ENCODE measurements around the gene ZDHHC14.
"Not testable (repeated sequence)": the region's sequence is repeated elsewhere in the genome, so short reads cannot be mapped to it uniquely, and the experiment has no call there.

ZDHHC14 gene

GRCh38 chr6:157390273-157391060 is 9.5 kb downstream of the ZDHHC14 start:
- H3K9ac ChIP-seq (ENCODE audit: low read depth in 1 of 2, low read length in 2 of 2) = no peak overlapping the region
- H3K36me3 ChIP-seq (ENCODE audit: control insufficient read depth in 2 of 2, insufficient read depth in 2 of 2, low read length in 2 of 2) = no peaks in the 10 kb centered on the region
- H3K4me1 ChIP-seq (ENCODE audit: control insufficient read depth in 2 of 2, insufficient read depth in 2 of 2, low read length in 2 of 2) = peaks cover 2 to 8% of the 10 kb centered on the region in 2 donors
- no peak overlapping the region for H3K27ac ChIP-seq (ENCODE audit: low read depth in 2 of 2, low read length in 2 of 2)
- H3K4me3 ChIP-seq (ENCODE audit: low read length in 2 of 2) = no peak overlapping the region
- no peaks in the 10 kb centered on the region for H3K9me3 ChIP-seq (ENCODE audit: control insufficient read depth in 2 of 2, low read length in 2 of 2)
- no peaks in the 10 kb centered on the region for H3K27me3 ChIP-seq (ENCODE audit: control insufficient read depth in 2 of 2, insufficient read depth in 2 of 2, low read length in 2 of 2)

- Histone ChIP-seq H3K4me1 (ENCODE audit: control insufficient read depth in 2 of 2, insufficient read depth in 2 of 2, low read length in 2 of 2) (peaks cover 2 to 8% of the 10 kb centered on the region in 2 donors), H3K27me3 (ENCODE audit: control insufficient read depth in 2 of 2, insufficient read depth in 2 of 2, low read length in 2 of 2) (no peaks in the 10 kb centered on the region), H3K4me3 (ENCODE audit: low read length in 2 of 2) (peak overlapping the region in 1 of 2 donors; percentile 37), H3K27ac (ENCODE audit: low read depth in 2 of 2, low read length in 2 of 2) (peak overlapping the region; percentile 56 to 70), H3K9ac (ENCODE audit: low read depth in 1 of 2, low read length in 2 of 2) (no peak overlapping the region), H3K36me3 (ENCODE audit: control insufficient read depth in 2 of 2, insufficient read depth in 2 of 2, low read length in 2 of 2) (no peaks in the 10 kb centered on the region), H3K9me3 (ENCODE audit: control insufficient read depth in 2 of 2, low read length in 2 of 2) (no peaks in the 10 kb centered on the region)
These were observed 12.1 kb downstream of the ZDHHC14 start for GRCh38 chr6:157392927-157393668.

GRCh38 chr6:157393669-157394327 is 12.8 kb downstream of the ZDHHC14 start:
- H3K4me1 ChIP-seq (ENCODE audit: control insufficient read depth in 2 of 2, insufficient read depth in 2 of 2, low read length in 2 of 2) = peaks cover 2 to 8% of the 10 kb centered on the region in 2 donors
- no peaks in the 10 kb centered on the region for H3K27me3 ChIP-seq (ENCODE audit: control insufficient read depth in 2 of 2, insufficient read depth in 2 of 2, low read length in 2 of 2)
- H3K36me3 ChIP-seq (ENCODE audit: control insufficient read depth in 2 of 2, insufficient read depth in 2 of 2, low read length in 2 of 2) = no peaks in the 10 kb centered on the region
- peak overlapping the region; percentile 56 to 70 for H3K27ac ChIP-seq (ENCODE audit: low read depth in 2 of 2, low read length in 2 of 2)
- H3K9ac ChIP-seq (ENCODE audit: low read depth in 1 of 2, low read length in 2 of 2) = no peak overlapping the region
- peak overlapping the region in 1 of 2 donors; percentile 37 for H3K4me3 ChIP-seq (ENCODE audit: low read length in 2 of 2)
- no peaks in the 10 kb centered on the region for H3K9me3 ChIP-seq (ENCODE audit: control insufficient read depth in 2 of 2, low read length in 2 of 2)

GRCh38 chr6:157395199-157395598 is 14.2 kb downstream of the ZDHHC14 start:
- not testable (repeated sequence) for H3K36me3 ChIP-seq (ENCODE audit: control insufficient read depth in 2 of 2, insufficient read depth in 2 of 2, low read length in 2 of 2); H3K27ac ChIP-seq (ENCODE audit: low read depth in 2 of 2, low read length in 2 of 2); H3K4me3 ChIP-seq (ENCODE audit: low read length in 2 of 2); H3K9ac ChIP-seq (ENCODE audit: low read depth in 1 of 2, low read length in 2 of 2); H3K9me3 ChIP-seq (ENCODE audit: control insufficient read depth in 2 of 2, low read length in 2 of 2); H3K4me1 ChIP-seq (ENCODE audit: control insufficient read depth in 2 of 2, insufficient read depth in 2 of 2, low read length in 2 of 2); H3K27me3 ChIP-seq (ENCODE audit: control insufficient read depth in 2 of 2, insufficient read depth in 2 of 2, low read length in 2 of 2)

- H3K9me3 ChIP-seq (ENCODE audit: control insufficient read depth in 2 of 2, low read length in 2 of 2) = no peaks in the 10 kb centered on the region
- H3K27me3 ChIP-seq (ENCODE audit: control insufficient read depth in 2 of 2, insufficient read depth in 2 of 2, low read length in 2 of 2) = no peaks in the 10 kb centered on the region
- H3K36me3 ChIP-seq (ENCODE audit: control insufficient read depth in 2 of 2, insufficient read depth in 2 of 2, low read length in 2 of 2) = no peaks in the 10 kb centered on the region
- H3K9ac ChIP-seq (ENCODE audit: low read depth in 1 of 2, low read length in 2 of 2) = no peak overlapping the region
- no peak overlapping the region for H3K4me3 ChIP-seq (ENCODE audit: low read length in 2 of 2)
- peaks cover 2 to 8% of the 10 kb centered on the region in 2 donors for H3K4me1 ChIP-seq (ENCODE audit: control insufficient read depth in 2 of 2, insufficient read depth in 2 of 2, low read length in 2 of 2)
- H3K27ac ChIP-seq (ENCODE audit: low read depth in 2 of 2, low read length in 2 of 2) = no peak overlapping the region
These were observed 15.0 kb downstream of the ZDHHC14 start for GRCh38 chr6:157396026-157396425.

GRCh38 chr6:157397660-157398059 is 16.7 kb downstream of the ZDHHC14 start:
- H3K9ac ChIP-seq (ENCODE audit: low read depth in 1 of 2, low read length in 2 of 2) = no peak overlapping the region
- no peaks in the 10 kb centered on the region for H3K9me3 ChIP-seq (ENCODE audit: control insufficient read depth in 2 of 2, low read length in 2 of 2)
- no peak overlapping the region for H3K4me3 ChIP-seq (ENCODE audit: low read length in 2 of 2)
- H3K27me3 ChIP-seq (ENCODE audit: control insufficient read depth in 2 of 2, insufficient read depth in 2 of 2, low read length in 2 of 2) = no peaks in the 10 kb centered on the region
- peaks cover 2 to 8% of the 10 kb centered on the region in 2 donors for H3K4me1 ChIP-seq (ENCODE audit: control insufficient read depth in 2 of 2, insufficient read depth in 2 of 2, low read length in 2 of 2)
- no peak overlapping the region for H3K27ac ChIP-seq (ENCODE audit: low read depth in 2 of 2, low read length in 2 of 2)
- H3K36me3 ChIP-seq (ENCODE audit: control insufficient read depth in 2 of 2, insufficient read depth in 2 of 2, low read length in 2 of 2) = peaks cover 0 to 3% of the 10 kb centered on the region in 2 donors

- Histone ChIP-seq H3K4me3 (ENCODE audit: low read length in 2 of 2) (no peak overlapping the region), H3K4me1 (ENCODE audit: control insufficient read depth in 2 of 2, insufficient read depth in 2 of 2, low read length in 2 of 2) (peaks cover 2 to 7% of the 10 kb centered on the region in 2 donors), H3K27ac (ENCODE audit: low read depth in 2 of 2, low read length in 2 of 2) (no peak overlapping the region), H3K9ac (ENCODE audit: low read depth in 1 of 2, low read length in 2 of 2) (no peak overlapping the region), H3K36me3 (ENCODE audit: control insufficient read depth in 2 of 2, insufficient read depth in 2 of 2, low read length in 2 of 2) (peaks cover 0 to 3% of the 10 kb centered on the region in 2 donors), H3K9me3 (ENCODE audit: control insufficient read depth in 2 of 2, low read length in 2 of 2) (no peaks in the 10 kb centered on the region), H3K27me3 (ENCODE audit: control insufficient read depth in 2 of 2, insufficient read depth in 2 of 2, low read length in 2 of 2) (no peaks in the 10 kb centered on the region)
These were observed 17.2 kb downstream of the ZDHHC14 start for GRCh38 chr6:157398151-157398550.

- no peaks in the 10 kb centered on the region for H3K9me3 ChIP-seq (ENCODE audit: control insufficient read depth in 2 of 2, low read length in 2 of 2)
- H3K4me3 ChIP-seq (ENCODE audit: low read length in 2 of 2) = no peak overlapping the region
- no peak overlapping the region for H3K27ac ChIP-seq (ENCODE audit: low read depth in 2 of 2, low read length in 2 of 2)
- H3K9ac ChIP-seq (ENCODE audit: low read depth in 1 of 2, low read length in 2 of 2) = no peak overlapping the region
- peaks cover 0 to 3% of the 10 kb centered on the region in 2 donors for H3K36me3 ChIP-seq (ENCODE audit: control insufficient read depth in 2 of 2, insufficient read depth in 2 of 2, low read length in 2 of 2)
- H3K27me3 ChIP-seq (ENCODE audit: control insufficient read depth in 2 of 2, insufficient read depth in 2 of 2, low read length in 2 of 2) = no peaks in the 10 kb centered on the region
- no peaks in the 10 kb centered on the region for H3K4me1 ChIP-seq (ENCODE audit: control insufficient read depth in 2 of 2, insufficient read depth in 2 of 2, low read length in 2 of 2)
These were observed 19.7 kb downstream of the ZDHHC14 start for GRCh38 chr6:157400676-157401075.

GRCh38 chr6:157401734-157402338 is 20.8 kb downstream of the ZDHHC14 start:
- no peak overlapping the region for H3K27ac ChIP-seq (ENCODE audit: low read depth in 2 of 2, low read length in 2 of 2)
- peaks cover 0 to 3% of the 10 kb centered on the region in 2 donors for H3K36me3 ChIP-seq (ENCODE audit: control insufficient read depth in 2 of 2, insufficient read depth in 2 of 2, low read length in 2 of 2)

More at GRCh38 chr6:157401734-157402338, 20.8 kb downstream of the ZDHHC14 start:
- Histone ChIP-seq H3K4me3 (ENCODE audit: low read length in 2 of 2) (no peak overlapping the region), H3K9ac (ENCODE audit: low read depth in 1 of 2, low read length in 2 of 2) (no peak overlapping the region), H3K9me3 (ENCODE audit: control insufficient read depth in 2 of 2, low read length in 2 of 2) (no peaks in the 10 kb centered on the region), H3K27me3 (ENCODE audit: control insufficient read depth in 2 of 2, insufficient read depth in 2 of 2, low read length in 2 of 2) (no peaks in the 10 kb centered on the region), H3K4me1 (ENCODE audit: control insufficient read depth in 2 of 2, insufficient read depth in 2 of 2, low read length in 2 of 2) (no peaks in the 10 kb centered on the region)
